ENCODE results near the gene PTPRT.
"Not testable (repeated sequence)": the region's sequence is repeated elsewhere in the genome, so short reads cannot be mapped to it uniquely, and the experiment has no call there.

The PTPRT gene

GRCh38 chr20:43167021-43167420 lies 22.7 kb downstream of the PTPRT start:
- no peak overlapping the region for H3K4me3 ChIP-seq (ENCODE audit: low read length)
- no peak for TF ChIP-seq ZNF274 (IDR thresholded peaks at IDR 0.05; ENCODE audit: low read depth, low read length)

DNA sequence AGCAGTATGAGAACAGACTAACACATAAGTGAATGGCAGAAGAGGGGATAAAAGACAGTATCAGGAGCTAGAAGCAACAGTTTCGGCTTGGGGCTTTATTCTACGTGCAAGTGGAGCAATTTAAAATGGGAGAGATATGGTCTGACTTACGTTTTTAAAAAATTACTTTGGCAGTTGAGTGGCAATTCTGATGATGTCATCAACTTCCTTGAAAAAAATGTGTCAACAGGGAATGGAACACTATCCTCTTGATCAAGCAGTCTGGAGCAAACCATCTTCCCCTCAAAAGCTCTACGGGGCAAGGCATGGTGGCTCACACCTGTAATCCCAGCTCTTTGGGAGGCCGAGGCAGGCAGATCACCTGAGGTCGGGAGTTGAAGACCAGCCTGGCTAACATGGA lies 24.1 kb downstream of the PTPRT start:
- TF ChIP-seq ZNF274 (IDR thresholded peaks at IDR 0.05; ENCODE audit: low read depth, low read length), result no peak
- no peak overlapping the region for H3K4me3 ChIP-seq (ENCODE audit: low read length)

- H3K4me3 ChIP-seq (ENCODE audit: low read length), result not testable (repeated sequence)
Measured at GRCh38 chr20:43164736-43165135, 25.0 kb downstream of the PTPRT start.

DNA sequence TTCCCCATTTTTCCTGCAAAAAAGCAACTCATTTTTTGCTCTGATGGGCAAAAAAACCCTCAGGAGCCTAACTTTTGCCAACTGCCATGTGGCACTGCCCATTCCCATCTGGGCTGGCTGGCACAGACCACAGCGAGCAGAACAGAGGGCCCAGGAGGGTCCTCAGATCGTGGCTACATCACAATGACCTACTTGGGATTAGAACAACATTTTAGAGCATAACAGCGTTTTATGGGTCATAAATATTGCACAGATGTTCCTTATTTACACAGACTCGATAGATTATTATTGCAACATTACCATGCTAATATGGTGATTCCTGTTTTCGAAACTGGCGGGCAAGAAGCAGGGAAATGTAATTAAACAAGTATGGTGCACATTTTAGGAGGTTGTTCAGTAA lies 28.0 kb downstream of the PTPRT start:
- TF ChIP-seq ZNF274 (IDR thresholded peaks at IDR 0.05; ENCODE audit: low read depth, low read length), result no peak
- H3K4me3 ChIP-seq (ENCODE audit: low read length), result no peak overlapping the region

DNA sequence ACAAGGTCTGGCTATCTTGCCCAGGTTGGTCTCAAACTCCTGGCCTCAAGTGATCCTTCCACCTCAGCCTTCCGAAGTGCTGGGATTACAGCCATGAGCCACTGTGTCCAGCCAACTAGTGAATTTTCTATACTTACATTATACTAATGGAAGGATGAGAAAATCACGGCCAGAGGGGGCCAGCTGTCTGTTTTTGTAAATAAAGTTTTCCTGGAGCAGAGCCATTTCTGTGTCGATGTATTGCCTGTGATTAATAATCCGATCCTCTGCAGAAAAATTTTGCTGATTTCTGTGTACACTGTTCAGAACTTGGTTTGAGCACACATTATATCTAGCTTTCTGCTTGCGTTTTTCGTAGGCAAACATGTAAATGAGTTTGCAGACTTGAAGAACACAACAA lies 28.8 kb downstream of the PTPRT start:
- no peak for TF ChIP-seq ZNF274 (IDR thresholded peaks at IDR 0.05; ENCODE audit: low read depth, low read length)

DNA sequence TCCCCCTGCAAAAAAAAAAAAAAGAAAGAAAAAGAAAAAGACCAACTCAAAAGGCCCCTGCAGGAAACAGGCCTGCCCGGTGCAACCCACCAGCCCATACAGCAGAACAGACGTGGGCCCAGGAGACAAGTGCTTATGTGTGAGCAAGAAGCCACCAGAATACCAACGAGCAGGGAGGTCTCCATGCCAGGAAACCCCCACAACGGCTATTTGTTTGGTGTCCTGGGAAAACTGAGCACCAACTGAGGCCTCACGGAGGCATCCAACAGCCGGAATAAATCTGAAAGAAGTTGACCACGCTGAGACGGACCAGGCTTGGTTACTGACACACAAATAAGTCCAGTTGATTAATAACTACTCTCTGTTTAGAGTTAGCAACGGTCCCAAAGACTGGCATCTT lies 29.7 kb downstream of the PTPRT start:
- TF ChIP-seq ZNF274 (IDR thresholded peaks at IDR 0.05; ENCODE audit: low read depth, low read length), result no peak
- H3K4me3 ChIP-seq (ENCODE audit: low read length), result no peak overlapping the region

More for the DNA sequence above, 28.8 kb downstream of the PTPRT start:
- no peak overlapping the region for H3K4me3 ChIP-seq (ENCODE audit: low read length)

GRCh38 chr20:43155366-43156100 lies 34.2 kb downstream of the PTPRT start:
- H3K4me3 ChIP-seq (ENCODE audit: low read length), result no peak overlapping the region
- no peak for TF ChIP-seq ZNF274 (IDR thresholded peaks at IDR 0.05; ENCODE audit: low read depth, low read length)

- TF ChIP-seq ZNF274 (IDR thresholded peaks at IDR 0.05; ENCODE audit: low read depth, low read length), result no peak
Measured at GRCh38 chr20:43151901-43152300, 37.8 kb downstream of the PTPRT start.

GRCh38 chr20:43151256-43151655 lies 38.5 kb downstream of the PTPRT start:
- H3K4me3 ChIP-seq (ENCODE audit: low read length), result no peak overlapping the region
- TF ChIP-seq ZNF274 (IDR thresholded peaks at IDR 0.05; ENCODE audit: low read depth, low read length), result no peak

More at GRCh38 chr20:43151901-43152300, 37.8 kb downstream of the PTPRT start:
- H3K4me3 ChIP-seq (ENCODE audit: low read length), result no peak overlapping the region

DNA sequence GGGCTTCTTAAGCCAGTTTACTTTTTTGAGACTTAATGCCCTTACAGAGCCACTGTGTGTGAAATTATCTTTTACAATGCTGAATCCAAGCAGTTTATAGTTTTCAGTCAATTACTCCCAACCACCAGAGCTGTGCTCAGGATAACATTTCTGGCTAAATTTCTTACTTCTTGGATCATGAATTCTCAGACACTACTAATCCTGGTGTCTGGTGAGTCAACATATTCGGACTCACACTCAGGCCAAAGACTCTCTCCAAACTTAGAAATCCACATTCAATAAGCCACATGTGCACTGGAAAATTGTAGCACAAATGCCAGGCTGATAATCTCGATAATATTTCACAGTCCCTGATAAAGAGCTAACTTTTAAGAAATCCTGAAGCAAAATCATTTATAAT lies 49.0 kb downstream of the PTPRT start:
- H3K4me3 ChIP-seq (ENCODE audit: low read length), result no peak overlapping the region
- TF ChIP-seq ZNF274 (IDR thresholded peaks at IDR 0.05; ENCODE audit: low read depth, low read length), result no peak

GRCh38 chr20:43138061-43138770 lies 51.5 kb downstream of the PTPRT start:
- no peak for TF ChIP-seq ZNF274 (IDR thresholded peaks at IDR 0.05; ENCODE audit: low read depth, low read length)
- H3K4me3 ChIP-seq (ENCODE audit: low read length), result no peak overlapping the region

DNA sequence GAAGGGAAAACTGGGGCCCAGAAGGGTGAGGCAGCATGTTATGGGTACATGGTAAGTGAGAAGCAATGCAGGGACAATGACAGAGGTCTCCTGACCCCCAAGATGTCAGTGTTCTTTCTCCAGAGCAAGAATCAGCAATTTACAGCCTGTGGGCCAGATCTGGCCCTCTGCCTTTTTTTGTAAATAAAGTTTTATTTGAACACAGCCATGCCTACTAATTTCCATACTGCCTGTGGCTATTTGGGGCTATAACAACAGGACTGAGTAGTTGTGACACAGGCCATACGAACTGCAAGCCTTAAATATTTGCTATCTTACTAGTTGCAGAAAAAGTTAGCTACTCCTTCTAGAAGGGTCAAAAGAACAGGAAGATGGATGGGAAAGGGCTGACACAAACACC lies 52.5 kb downstream of the PTPRT start:
- no peak for TF ChIP-seq ZNF274 (IDR thresholded peaks at IDR 0.05; ENCODE audit: low read depth, low read length)
- H3K4me3 ChIP-seq (ENCODE audit: low read length), result no peak overlapping the region

- TF ChIP-seq ZNF274 (IDR thresholded peaks at IDR 0.05; ENCODE audit: low read depth, low read length), result no peak
- H3K4me3 ChIP-seq (ENCODE audit: low read length), result no peak overlapping the region
Measured at GRCh38 chr20:43124241-43124640, 65.5 kb downstream of the PTPRT start.

GRCh38 chr20:43123180-43123579 lies 66.5 kb downstream of the PTPRT start:
- no peak overlapping the region for H3K4me3 ChIP-seq (ENCODE audit: low read length)
- no peak for TF ChIP-seq ZNF274 (IDR thresholded peaks at IDR 0.05; ENCODE audit: low read depth, low read length)

DNA sequence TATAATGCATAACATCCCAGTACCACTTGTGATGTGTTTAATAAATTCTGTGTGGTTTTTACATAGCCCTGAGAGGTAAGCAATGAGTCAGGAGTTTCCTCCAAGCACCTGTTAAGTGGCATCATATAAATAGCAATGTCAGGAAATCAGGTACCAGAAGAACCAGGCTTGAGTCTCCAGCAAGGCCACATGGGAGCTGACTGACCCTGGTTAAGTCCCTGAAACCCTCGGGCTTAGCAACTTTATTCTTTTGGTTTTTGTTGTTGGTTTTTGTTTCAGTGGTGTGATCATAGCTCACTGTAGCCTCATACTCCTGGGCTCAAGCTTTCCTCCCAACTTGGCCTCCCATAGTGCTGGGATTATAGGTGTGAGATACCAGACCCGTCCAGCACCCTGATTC lies 70.0 kb downstream of the PTPRT start:
- no peak for TF ChIP-seq ZNF274 (IDR thresholded peaks at IDR 0.05; ENCODE audit: low read depth, low read length)
- H3K4me3 ChIP-seq (ENCODE audit: low read length), result no peak overlapping the region
